ENCODE results near the gene DNMBP. TPM values are rescaled to one million over a fixed set of nuclear protein-coding genes. Genes with fewer than 3 reads are reported as not detected.

DNMBP gene
- total and polyA plus RNA-seq, 12 donors = 5.1 to 8.1 (median 7.1) TPM

DNA sequence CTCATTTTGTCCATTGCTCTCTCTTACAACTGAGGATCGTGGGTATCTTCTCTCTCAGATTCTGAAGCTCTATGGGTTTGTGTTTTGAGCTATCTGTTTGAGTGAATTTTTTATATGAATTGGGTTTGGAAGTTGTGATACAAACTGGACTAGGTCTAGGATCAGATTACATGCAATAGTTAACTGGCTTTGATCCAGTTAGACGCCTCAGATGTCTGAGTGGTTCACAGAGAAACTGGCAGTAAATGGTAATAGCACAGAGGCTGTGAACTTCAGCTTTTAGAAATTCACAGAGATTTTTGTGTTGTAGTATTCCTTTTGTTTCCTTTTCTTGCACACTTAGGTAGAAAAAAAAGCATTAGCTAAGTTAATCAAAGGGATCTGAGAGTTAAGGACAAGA is 12.7 kb upstream of the DNMBP start:
- H3K9me3 ChIP-seq = peaks cover 0 to 12% (median 0%) of the 10 kb centered on the region in 11 donors
- no peak for DNase-seq
- WGBS, 2 donors = 64% methylated on average over 2 of the region's 2 CpGs
- intact Hi-C loops (cut with DNase I) = no loop called here
- H3K27ac ChIP-seq = no peak overlapping the region
- peaks cover 0 to 6% (median 0%) of the 10 kb centered on the region in 7 donors for H3K27me3 ChIP-seq
- H3K36me3 ChIP-seq = no peaks in the 10 kb centered on the region
- ATAC-seq = no peak
- TF ChIP-seq CTCF (IDR thresholded peaks at IDR 0.05) = no peak
- H3K4me1 ChIP-seq = no peaks in the 10 kb centered on the region
- no peak overlapping the region for H3K4me3 ChIP-seq

- no peak for DNase-seq
- ATAC-seq = no peak
- Histone ChIP-seq H3K27me3 (peaks cover 0 to 6% (median 0%) of the 10 kb centered on the region in 7 donors), H3K4me3 (no peak overlapping the region), H3K4me1 (no peaks in the 10 kb centered on the region), H3K27ac (no peak overlapping the region), H3K9me3 (peaks cover 0 to 1% (median 0%) of the 10 kb centered on the region in 11 donors), H3K36me3 (no peaks in the 10 kb centered on the region)
- 86 to 96% methylated on average over 1 of the region's 1 CpG for WGBS, 2 donors
- no peak for TF ChIP-seq CTCF (IDR thresholded peaks at IDR 0.05)
- intact Hi-C loops (cut with DNase I) = no loop called here
Measured at GRCh38 chr10:100021322-100021721, 11.6 kb upstream of the DNMBP start.

- peaks cover 0 to 6% (median 0%) of the 10 kb centered on the region in 7 donors for H3K27me3 ChIP-seq
- H3K4me3 ChIP-seq = no peak overlapping the region
- no peaks in the 10 kb centered on the region for H3K4me1 ChIP-seq
- ATAC-seq = no peak
- no peak for TF ChIP-seq CTCF (IDR thresholded peaks at IDR 0.05)
- H3K27ac ChIP-seq = no peak overlapping the region
- 84 to 90% methylated on average over 11 of the region's 11 CpGs for WGBS, 2 donors
- no peaks in the 10 kb centered on the region for H3K36me3 ChIP-seq
- H3K9me3 ChIP-seq = no peaks in the 10 kb centered on the region
- intact Hi-C loops (cut with DNase I) = no loop called here
- no peak for DNase-seq
Measured at GRCh38 chr10:100020886-100021253, 11.1 kb upstream of the DNMBP start.

GRCh38 chr10:100020142-100020885 is 10.6 kb upstream of the DNMBP start:
- TF ChIP-seq CTCF (IDR thresholded peaks at IDR 0.05) = no peak
- intact Hi-C loops (cut with DNase I) = no loop called here
- no peaks in the 10 kb centered on the region for H3K36me3 ChIP-seq
- H3K27ac ChIP-seq = no peak overlapping the region
- no peaks in the 10 kb centered on the region for H3K9me3 ChIP-seq
- H3K4me1 ChIP-seq = no peaks in the 10 kb centered on the region
- WGBS, 2 donors = 69 to 73% methylated on average over 5 of the region's 5 CpGs
- DNase-seq (no peak), ATAC-seq (no peak)
- H3K4me3 ChIP-seq = no peak overlapping the region
- H3K27me3 ChIP-seq = peaks cover 0 to 6% (median 0%) of the 10 kb centered on the region in 7 donors
